Kidney (tissue), 14 donors: ENCODE measurements around the gene GALNT3. TPM values are rescaled to one million over a fixed set of nuclear protein-coding genes. Genes with fewer than 3 reads are reported as not detected.

Experiments used
- DNase-seq, 5 donors: peaks; one replicate each; pipeline ENCODE4 v3.0.0-alpha.2; 2013 to 2020
- FAIRE-seq: peaks from 2 replicates; lab custom pipeline; 2012; peaks lifted over from hg19 to GRCh38; lab: Jason Lieb, UNC
- H3K27ac ChIP-seq, 2 donors: one replicate each; pipeline ENCODE4 v1.7.0; 2013; ENCODE audit warnings: low read depth in 2 of 2, low read length in 2 of 2, inconsistent platforms in 1 of 2
- H3K27me3 ChIP-seq: one replicate; pipeline ENCODE4 v1.7.1; 2013; ENCODE audit warnings: low read length, inconsistent platforms; ENCODE audit not compliant: control insufficient read depth, insufficient read depth
- H3K36me3 ChIP-seq, 3 donors: one replicate each; pipeline versions ENCODE4 v1.7.0 to v1.7.1; 2013; ENCODE audit warnings: low read length in 3 of 3, control low read depth in 1 of 3, inconsistent platforms in 1 of 3; ENCODE audit not compliant: insufficient read depth in 3 of 3, control insufficient read depth in 2 of 3
- H3K4me1 ChIP-seq, 3 donors: one replicate each; pipeline versions ENCODE4 v1.7.0 to v1.7.1; 2013; ENCODE audit warnings: low read length in 3 of 3, inconsistent platforms in 1 of 3, low read depth in 1 of 3; ENCODE audit not compliant: control insufficient read depth in 2 of 3, insufficient read depth in 2 of 3
- H3K4me3 ChIP-seq, 3 donors: one replicate each; pipeline versions ENCODE4 v1.7.0 to v1.8.1; 2013; ENCODE audit warnings: low read length in 3 of 3, control low read depth in 1 of 3, inconsistent platforms in 1 of 3
- H3K9ac ChIP-seq, 3 donors: one replicate each; pipeline versions ENCODE4 v1.7.0 to v1.7.1; 2013; ENCODE audit warnings: low read length in 3 of 3, control low read depth in 1 of 3, inconsistent platforms in 1 of 3
- H3K9me3 ChIP-seq, 3 donors: one replicate each; pipeline versions ENCODE4 v1.7.0 to v1.7.1; 2013; ENCODE audit warnings: low read length in 3 of 3, control low read depth in 1 of 3, inconsistent platforms in 1 of 3; ENCODE audit not compliant: control insufficient read depth in 2 of 3, insufficient read depth in 1 of 3
- CTCF ChIP-seq: IDR thresholded peaks from 3 replicates; pipeline ENCODE4 v1.5.1; 2012; ENCODE audit warnings: mild to moderate bottlenecking, moderate library complexity, borderline replicate concordance; ENCODE audit not compliant: insufficient read depth; ENCODE audit errors: extremely low read depth
- intact Hi-C: fragments of 100-400 bp; cut with DNase I; formaldehyde crosslinking; loops from one replicate; pipeline ENCODE4 v1.11.1; 2022
- polyA plus RNA-seq: library from polyadenylated mRNA; stranded (reverse); fragments of 350-450 nt; fragmentation: Illumina TruSeq; extraction: RNeasy Lipid Tissue Mini Kit (QIAGEN cat#74804); gene quantifications from one replicate; pipeline ENCODE4 v1.2.3, GENCODE V29; 2014; ENCODE audit warnings: low read depth, low replicate concordance; ENCODE audit not compliant: insufficient read depth
- total RNA-seq: library from RNA; stranded (reverse); fragmentation: NEBNext Ultra II Directional; extraction: Animal tissue kit (Norgen Biotek cat#: 25700); gene quantifications from one replicate; pipeline ENCODE4 v1.2.1, GENCODE V29; 2021
- donor health status: control.
- donor health status: control.
- donor health status: control.
- donor health status: control.
- donor health status: control.
- donor health status: DM: yes; HTN: yes; CAD: no.
- donor health status: Normal renal cell carcinoma (clear cell type).

The GALNT3 gene
- total and polyA plus RNA-seq, 2 donors from 2014 or later = 8.8 to 38.6 TPM

- H3K27me3 ChIP-seq = no peaks in the 10 kb centered on the region
- FAIRE-seq (no peak), DNase-seq (no peak)
- no peaks in the 10 kb centered on the region for H3K4me1 ChIP-seq
- intact Hi-C loops = no loop called here
- H3K36me3 ChIP-seq = no peaks in the 10 kb centered on the region
- H3K9ac ChIP-seq = no peak overlapping the region
- no peak for TF ChIP-seq CTCF
- no peak overlapping the region for H3K4me3 ChIP-seq
- H3K9me3 ChIP-seq = no peaks in the 10 kb centered on the region
- H3K27ac ChIP-seq = no peak overlapping the region
These were observed 45.6 kb upstream of the GALNT3 start for GRCh38 chr2:165839610-165840009.

GRCh38 chr2:165837122-165837521 lies 43.1 kb upstream of the GALNT3 start:
- Histone ChIP-seq H3K27ac (no peak overlapping the region), H3K36me3 (no peaks in the 10 kb centered on the region), H3K9ac (no peak overlapping the region), H3K4me1 (no peaks in the 10 kb centered on the region), H3K4me3 (no peak overlapping the region), H3K27me3 (no peaks in the 10 kb centered on the region), H3K9me3 (no peaks in the 10 kb centered on the region)
- DNase-seq (no peak), FAIRE-seq (no peak)
- no peak for TF ChIP-seq CTCF
- intact Hi-C loops = no loop called here

- H3K27ac ChIP-seq = no peak overlapping the region
- H3K9ac ChIP-seq = no peak overlapping the region
- H3K36me3 ChIP-seq = no peaks in the 10 kb centered on the region
- H3K4me1 ChIP-seq = no peaks in the 10 kb centered on the region
- intact Hi-C loops = no loop called here
- TF ChIP-seq CTCF = no peak
- no peak overlapping the region for H3K4me3 ChIP-seq
- DNase-seq = no peak
- no peak for FAIRE-seq
- no peaks in the 10 kb centered on the region for H3K9me3 ChIP-seq
- H3K27me3 ChIP-seq = no peaks in the 10 kb centered on the region
These were observed 41.3 kb upstream of the GALNT3 start for GRCh38 chr2:165835363-165835762.

- H3K9ac ChIP-seq = no peak overlapping the region
- TF ChIP-seq CTCF = no peak
- no peak overlapping the region for H3K27ac ChIP-seq
- H3K36me3 ChIP-seq = no peaks in the 10 kb centered on the region
- FAIRE-seq (no peak), DNase-seq (no peak)
- H3K27me3 ChIP-seq = no peaks in the 10 kb centered on the region
- no peak overlapping the region for H3K4me3 ChIP-seq
- intact Hi-C loops = no loop called here
- H3K9me3 ChIP-seq = no peaks in the 10 kb centered on the region
- H3K4me1 ChIP-seq = no peaks in the 10 kb centered on the region
These were observed 39.1 kb upstream of the GALNT3 start for GRCh38 chr2:165833156-165833555.
